Measurements from ENCODE around the gene CIAO3. TPM values are rescaled to one million over a fixed set of nuclear protein-coding genes. Genes with fewer than 3 reads are reported as not detected.

Gene CIAO3
- total RNA-seq, 1 donor from 2014 or later = 18.3 TPM

GRCh38 chr16:725041-725376 is 15.8 kb downstream of the CIAO3 start:
- DNase-seq (ENCODE audit: low spot score) = no peak
- no peak for ATAC-seq

- ATAC-seq = no peak
- DNase-seq (ENCODE audit: low spot score) = no peak
Measured at GRCh38 chr16:724188-725040, 16.4 kb downstream of the CIAO3 start.

- DNase-seq (ENCODE audit: low spot score) (no peak), ATAC-seq (no peak)
Measured at GRCh38 chr16:723695-724094, 17.1 kb downstream of the CIAO3 start.

GRCh38 chr16:722835-723633 is 17.8 kb downstream of the CIAO3 start:
- DNase-seq (ENCODE audit: low spot score) (no peak), ATAC-seq (no peak)

- ATAC-seq = no peak
- no peak for DNase-seq (ENCODE audit: low spot score)
Measured at GRCh38 chr16:721765-722540, 18.8 kb downstream of the CIAO3 start.

- DNase-seq (ENCODE audit: low spot score) (peak; percentile 86), ATAC-seq (peak; percentile 85)
Measured at GRCh38 chr16:720990-721764, 19.6 kb downstream of the CIAO3 start, which contains the start of gene ANTKMT. Gene ANTKMT (plus strand): TSS chr16:721146. CDS start chr16:721275, 129 bp downstream.

GRCh38 chr16:720447-720989 is 20.3 kb downstream of the CIAO3 start:
- peak; percentile 11 for ATAC-seq

GRCh38 chr16:719815-720446 is 20.9 kb downstream of the CIAO3 start:
- ATAC-seq (no peak), DNase-seq (ENCODE audit: low spot score) (no peak)

More at GRCh38 chr16:720447-720989, 20.3 kb downstream of the CIAO3 start:
- no peak for DNase-seq (ENCODE audit: low spot score)

- ATAC-seq = no peak
- no peak for DNase-seq (ENCODE audit: low spot score)
Measured at GRCh38 chr16:718922-719321, 21.9 kb downstream of the CIAO3 start.

GRCh38 chr16:718389-718788 is 22.4 kb downstream of the CIAO3 start:
- no peak for ATAC-seq
- DNase-seq (ENCODE audit: low spot score) = no peak

- no peak for ATAC-seq
- DNase-seq (ENCODE audit: low spot score) = no peak
Measured at GRCh38 chr16:717450-718245, 23.1 kb downstream of the CIAO3 start.

GRCh38 chr16:716768-717325 is 23.9 kb downstream of the CIAO3 start:
- ATAC-seq (no peak), DNase-seq (ENCODE audit: low spot score) (no peak)

- ATAC-seq (peak; percentile 74), DNase-seq (ENCODE audit: low spot score) (peak; percentile 90)
Measured at GRCh38 chr16:716200-716568, 24.6 kb downstream of the CIAO3 start.

GRCh38 chr16:715477-716199 is 25.2 kb downstream of the CIAO3 start:
- ATAC-seq (peak; percentile 39), DNase-seq (ENCODE audit: low spot score) (no peak)

- DNase-seq (ENCODE audit: low spot score) = peak; percentile 92
- ATAC-seq = peak; percentile 83
Measured at GRCh38 chr16:714558-715476, 26.0 kb downstream of the CIAO3 start, which contains the start of gene METRN. Gene METRN (plus strand): TSS chr16:715118. CDS start chr16:715290, 172 bp downstream.

GRCh38 chr16:714079-714478 is 26.7 kb downstream of the CIAO3 start:
- ATAC-seq (no peak), DNase-seq (ENCODE audit: low spot score) (no peak)
